Measurements from ENCODE around the gene C4orf46. TPM values are rescaled to one million over a fixed set of nuclear protein-coding genes. Genes with fewer than 3 reads are reported as not detected.

Gene C4orf46
- total and polyA plus RNA-seq, 8 donors: 1.0 to 2.7 (median 1.4) TPM

- 87 to 89% methylated on average over 3 of the region's 3 CpGs for WGBS, 2 donors
These were observed 49.4 kb downstream of the C4orf46 start for GRCh38 chr4:158622251-158622650.

GRCh38 chr4:158621729-158622128 lies 50.0 kb downstream of the C4orf46 start:
- intact Hi-C loops (cut with DNase I): loop anchor here in 1 of 3 donors (10.0 kb wide), 1 partner anchor 367 kb away; no protein-coding TSS in a partner anchor
- H3K4me1 ChIP-seq: no peaks in the 10 kb centered on the region

More at GRCh38 chr4:158622251-158622650, 49.4 kb downstream of the C4orf46 start:
- TF ChIP-seq CTCF (IDR thresholded peaks at IDR 0.05): no peak
- intact Hi-C loops (cut with DNase I): loop anchor here in 1 of 3 donors (10.0 kb wide), 1 partner anchor 367 kb away; no protein-coding TSS in a partner anchor
- no peak overlapping the region for H3K4me3 ChIP-seq
- DNase-seq (no peak), FAIRE-seq (no peak), ATAC-seq (no peak)
- no peaks in the 10 kb centered on the region for H3K36me3 ChIP-seq
- H3K27ac ChIP-seq: no peak overlapping the region
- no peaks in the 10 kb centered on the region for H3K27me3 ChIP-seq
- H3K4me1 ChIP-seq: no peaks in the 10 kb centered on the region
- no peaks in the 10 kb centered on the region for H3K9me3 ChIP-seq

GRCh38 chr4:158617956-158618355 lies 53.7 kb downstream of the C4orf46 start:
- ATAC-seq (no peak), FAIRE-seq (no peak), DNase-seq (no peak)
- H3K27me3 ChIP-seq: peaks cover 0 to 4% (median 0%) of the 10 kb centered on the region in 4 donors
- no peaks in the 10 kb centered on the region for H3K9me3 ChIP-seq
- H3K4me1 ChIP-seq: no peaks in the 10 kb centered on the region
- H3K4me3 ChIP-seq: no peak overlapping the region
- H3K27ac ChIP-seq: no peak overlapping the region
- no peaks in the 10 kb centered on the region for H3K36me3 ChIP-seq
- no peak for TF ChIP-seq CTCF (IDR thresholded peaks at IDR 0.05)
- intact Hi-C loops (cut with DNase I): no loop called here

More at GRCh38 chr4:158621729-158622128, 50.0 kb downstream of the C4orf46 start:
- FAIRE-seq (no peak), DNase-seq (no peak), ATAC-seq (no peak)
- WGBS, 2 donors: 90 to 96% methylated on average over 4 of the region's 4 CpGs
- H3K4me3 ChIP-seq: no peak overlapping the region
- H3K27me3 ChIP-seq: peaks cover 0 to 4% (median 0%) of the 10 kb centered on the region in 4 donors
- H3K36me3 ChIP-seq: no peaks in the 10 kb centered on the region
- no peak for TF ChIP-seq CTCF (IDR thresholded peaks at IDR 0.05)
- no peaks in the 10 kb centered on the region for H3K9me3 ChIP-seq
- no peak overlapping the region for H3K27ac ChIP-seq

Other genes starting within 250 kb of the C4orf46 start
- gene RXFP1, start 150.0 kb downstream of the C4orf46 start, total RNA-seq: under 1 TPM; 0.06 to 0.32 (median 0.20) TPM
- under 1 TPM; 0.19 to 0.47 TPM for gene RXFP1, start 150.0 kb downstream of the C4orf46 start, polyA plus RNA-seq
- gene ETFDH, start 409 bp upstream of the C4orf46 start, total RNA-seq: 10 to 100 TPM; 11.6 to 21.1 (median 13.5) TPM
- gene ETFDH, start 409 bp upstream of the C4orf46 start, polyA plus RNA-seq: 10 to 100 TPM; 14.7 to 33.3 TPM
- gene PPID, start 51.5 kb upstream of the C4orf46 start, total RNA-seq: 10 to 100 TPM in 1 of 6 donors, 1 to 10 TPM in 5; 5.6 to 14.5 (median 8.0) TPM
- gene PPID, start 51.5 kb upstream of the C4orf46 start, polyA plus RNA-seq: 10 to 100 TPM in 1 of 2 donors, 1 to 10 TPM in 1; 9.0 to 12.0 TPM
- gene FNIP2, start 97.1 kb upstream of the C4orf46 start, total RNA-seq: 10 to 100 TPM; 13.6 to 28.2 (median 16.6) TPM
- 1 to 10 TPM; 5.4 to 6.3 TPM for gene FNIP2, start 97.1 kb upstream of the C4orf46 start, polyA plus RNA-seq